Gastroesophageal sphincter (tissue), 3 donors: ENCODE measurements around the gene DISC1.

ENCODE experiments used
- EP300 ChIP-seq: sonication (generic); formaldehyde crosslinking; IDR thresholded peaks from one replicate; pipeline ENCODE4 v1.6.1; 2017; ENCODE audit warnings: antibody characterized with exemption, mild to moderate bottlenecking
- POLR2A ChIP-seq, 2 donors: fragments of 450-650 bp; IDR thresholded peaks; one replicate each; pipeline ENCODE4 v1.6.1; 2017; ENCODE audit warnings: antibody characterized with exemption in 2 of 2, mild to moderate bottlenecking in 2 of 2, moderate library complexity in 1 of 2
- POLR2AphosphoS5 ChIP-seq: sonication (generic); formaldehyde crosslinking; IDR thresholded peaks from one replicate; pipeline ENCODE4 v1.6.1; 2017; ENCODE audit warnings: antibody characterized with exemption
- TF ChIP-seq, protein P1 (sequence below), 4 experiments: fragments of 200-600 bp in 2 of 4; fragments of 450-650 bp in 2 of 4; sonication (generic) in 1 of 4; IDR thresholded peaks; one replicate each; pipeline ENCODE4 v1.5.1; 2017 to 2019; ENCODE audit warnings: antibody characterized with exemption in 4 of 4, mild to moderate bottlenecking in 2 of 4, moderate library complexity in 2 of 4

- TF ChIP-seq, protein P1, sequence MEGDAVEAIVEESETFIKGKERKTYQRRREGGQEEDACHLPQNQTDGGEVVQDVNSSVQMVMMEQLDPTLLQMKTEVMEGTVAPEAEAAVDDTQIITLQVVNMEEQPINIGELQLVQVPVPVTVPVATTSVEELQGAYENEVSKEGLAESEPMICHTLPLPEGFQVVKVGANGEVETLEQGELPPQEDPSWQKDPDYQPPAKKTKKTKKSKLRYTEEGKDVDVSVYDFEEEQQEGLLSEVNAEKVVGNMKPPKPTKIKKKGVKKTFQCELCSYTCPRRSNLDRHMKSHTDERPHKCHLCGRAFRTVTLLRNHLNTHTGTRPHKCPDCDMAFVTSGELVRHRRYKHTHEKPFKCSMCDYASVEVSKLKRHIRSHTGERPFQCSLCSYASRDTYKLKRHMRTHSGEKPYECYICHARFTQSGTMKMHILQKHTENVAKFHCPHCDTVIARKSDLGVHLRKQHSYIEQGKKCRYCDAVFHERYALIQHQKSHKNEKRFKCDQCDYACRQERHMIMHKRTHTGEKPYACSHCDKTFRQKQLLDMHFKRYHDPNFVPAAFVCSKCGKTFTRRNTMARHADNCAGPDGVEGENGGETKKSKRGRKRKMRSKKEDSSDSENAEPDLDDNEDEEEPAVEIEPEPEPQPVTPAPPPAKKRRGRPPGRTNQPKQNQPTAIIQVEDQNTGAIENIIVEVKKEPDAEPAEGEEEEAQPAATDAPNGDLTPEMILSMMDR (IDR thresholded peaks at IDR 0.05): no peak
- TF ChIP-seq POLR2A (IDR thresholded peaks at IDR 0.05) (no peak), POLR2AphosphoS5 (no peak), EP300 (no peak)
These were observed 338.4 kb downstream of the DISC1 start for GRCh38 chr1:231964961-231965360.
